HG02588 (cell line): ENCODE results near the gene RPP25L.

Experiments
- ATAC-seq: cut with Tn5 transposase; IDR thresholded peaks from one replicate; pipeline ENCODE4 v1.9.1; 2021; ENCODE audit warnings: mild to moderate bottlenecking, moderate library complexity; ENCODE audit not compliant: unreplicated experiment

Gene RPP25L

DNA sequence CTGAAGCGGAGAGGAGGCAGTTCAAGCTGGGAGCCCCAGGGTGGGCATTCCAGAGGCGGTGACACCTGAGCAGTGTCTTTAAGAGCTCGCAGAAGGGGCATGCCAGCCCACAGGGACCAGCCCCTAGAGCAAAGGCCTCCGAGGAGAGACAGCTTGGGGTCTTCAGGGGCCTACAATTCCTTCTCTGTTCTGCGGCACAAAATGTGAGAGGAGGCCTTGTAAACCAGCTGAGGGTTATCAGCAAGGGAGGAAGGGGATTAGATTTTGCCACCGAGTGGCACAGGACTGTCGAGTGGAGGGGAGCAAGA is 26.2 kb upstream of the RPP25L start:
- no peak for ATAC-seq

DNA sequence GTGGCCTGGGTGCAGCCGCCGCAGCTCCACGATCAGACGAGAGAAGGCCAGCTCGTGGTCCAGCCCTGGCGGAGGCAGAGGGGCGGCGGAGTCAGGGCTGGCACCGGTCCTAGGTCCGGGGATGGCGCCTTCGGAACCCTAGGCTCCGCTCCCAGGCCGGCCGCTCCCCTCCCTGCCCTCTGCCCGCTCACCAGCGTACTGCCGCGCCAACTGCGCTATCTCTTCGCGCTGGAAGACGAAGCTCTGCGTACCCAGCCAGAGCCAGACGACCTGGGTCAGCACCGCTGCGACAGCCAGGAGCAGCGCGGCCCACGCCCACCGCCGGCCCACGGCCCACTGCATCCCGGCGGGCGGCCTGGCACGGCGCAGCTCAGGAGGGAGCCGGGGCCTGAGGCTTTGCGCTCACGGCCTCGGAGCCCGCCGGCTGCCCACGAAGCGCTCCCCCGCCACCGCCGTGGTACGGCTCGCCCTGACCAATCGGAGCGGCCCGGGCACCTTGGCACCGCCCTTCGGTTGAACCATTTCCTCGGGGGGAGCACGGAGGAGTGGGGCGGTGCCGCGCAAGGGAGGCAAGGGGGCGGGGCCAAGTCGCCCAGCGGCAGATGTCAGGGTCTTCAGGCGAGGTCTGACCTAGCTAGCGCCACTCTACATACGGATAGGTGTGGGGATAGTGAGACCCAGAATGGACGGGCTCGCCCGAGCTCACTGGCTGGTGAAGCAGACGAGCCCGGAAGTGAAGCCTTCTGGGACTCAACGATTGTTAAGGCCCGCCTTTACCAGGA is 25.6 kb upstream of the RPP25L start, which contains the start of gene SIGMAR1:
SIGMAR1 (minus strand) TSS at position 432 of the 782 bp plus-strand sequence; CDS start at position 342, 90 bp downstream.
- ATAC-seq = peak; percentile 90

DNA sequence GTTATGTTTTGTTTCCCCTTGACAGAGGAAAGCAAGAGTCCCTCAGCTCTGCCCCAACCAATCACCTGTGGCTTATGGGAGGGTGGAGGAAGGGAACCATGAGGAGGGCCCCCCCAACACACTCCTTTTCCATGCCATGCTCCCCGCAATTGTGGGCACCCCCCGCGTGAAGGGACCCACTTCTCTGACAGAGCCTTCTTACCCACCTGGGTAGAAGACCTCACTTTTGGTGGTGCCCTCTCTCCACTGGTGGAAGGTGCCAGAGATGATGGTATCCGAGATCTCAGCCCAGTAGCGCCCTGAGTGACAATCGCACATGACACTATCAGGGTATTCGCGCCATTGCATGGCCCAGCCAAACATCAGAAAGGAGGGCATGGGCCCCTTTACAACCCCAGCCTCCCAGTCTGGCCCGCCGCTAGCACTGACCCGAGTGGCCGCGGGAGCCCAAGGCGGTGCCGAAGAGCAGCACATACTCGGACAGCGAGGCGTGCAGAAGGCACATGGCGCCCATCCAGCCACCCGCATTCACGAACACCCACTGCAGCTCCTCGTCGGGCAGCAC is 25.0 kb upstream of the RPP25L start:
- ATAC-seq = no peak

DNA sequence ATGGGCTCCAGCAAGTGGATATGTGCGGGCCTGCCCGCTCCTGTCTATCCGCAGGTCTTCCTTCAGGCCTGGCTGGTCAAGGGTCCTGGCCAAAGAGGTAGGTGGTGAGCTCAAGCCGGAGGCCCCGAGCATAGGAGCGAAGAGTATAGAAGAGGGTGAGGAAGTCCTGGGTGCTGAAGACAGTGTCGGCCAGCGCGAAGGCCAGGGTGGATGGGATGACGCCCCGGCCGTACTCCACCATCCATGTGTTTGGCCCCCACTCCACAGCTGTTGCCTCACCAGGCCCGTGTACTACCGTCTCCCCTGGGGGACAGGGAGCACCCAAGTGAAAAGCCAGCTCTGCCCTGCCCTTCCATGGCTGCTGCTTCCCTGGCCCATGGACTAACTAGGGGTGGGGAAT is 23.7 kb upstream of the RPP25L start:
- ATAC-seq = no peak

DNA sequence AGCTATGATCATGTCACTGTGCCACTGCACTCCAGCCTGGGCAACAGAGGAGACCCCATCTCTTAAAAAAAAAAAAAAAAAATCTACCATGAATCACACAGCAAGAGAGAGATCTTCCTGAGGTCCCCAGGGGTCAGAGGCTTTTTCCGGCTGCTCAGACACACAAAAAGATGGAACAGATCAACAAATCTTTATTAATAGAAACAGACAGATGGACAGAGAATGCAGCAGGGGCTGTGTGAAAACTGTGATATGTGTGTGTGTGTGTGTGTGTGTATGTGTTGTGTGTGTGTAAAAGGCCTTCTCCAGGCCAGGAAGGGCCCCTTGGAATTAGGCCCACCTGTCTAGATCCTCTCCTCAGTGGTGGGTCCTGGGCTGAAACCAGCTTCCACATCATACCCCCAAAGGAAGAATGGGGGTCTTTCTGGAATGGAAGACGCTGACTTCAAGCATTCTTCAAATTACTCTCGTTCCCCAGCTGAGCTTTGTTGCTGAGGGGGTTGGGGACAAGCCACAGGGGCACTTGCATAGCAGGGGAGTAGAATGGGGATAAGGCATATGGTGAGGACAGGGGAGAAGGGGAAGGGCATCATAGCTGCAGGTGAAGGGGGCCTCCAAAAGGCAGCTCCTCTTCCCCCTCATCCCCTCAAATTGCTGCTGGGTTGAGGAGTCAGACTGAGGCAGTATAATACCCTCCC is 22.8 kb upstream of the RPP25L start:
- no peak for ATAC-seq

DNA sequence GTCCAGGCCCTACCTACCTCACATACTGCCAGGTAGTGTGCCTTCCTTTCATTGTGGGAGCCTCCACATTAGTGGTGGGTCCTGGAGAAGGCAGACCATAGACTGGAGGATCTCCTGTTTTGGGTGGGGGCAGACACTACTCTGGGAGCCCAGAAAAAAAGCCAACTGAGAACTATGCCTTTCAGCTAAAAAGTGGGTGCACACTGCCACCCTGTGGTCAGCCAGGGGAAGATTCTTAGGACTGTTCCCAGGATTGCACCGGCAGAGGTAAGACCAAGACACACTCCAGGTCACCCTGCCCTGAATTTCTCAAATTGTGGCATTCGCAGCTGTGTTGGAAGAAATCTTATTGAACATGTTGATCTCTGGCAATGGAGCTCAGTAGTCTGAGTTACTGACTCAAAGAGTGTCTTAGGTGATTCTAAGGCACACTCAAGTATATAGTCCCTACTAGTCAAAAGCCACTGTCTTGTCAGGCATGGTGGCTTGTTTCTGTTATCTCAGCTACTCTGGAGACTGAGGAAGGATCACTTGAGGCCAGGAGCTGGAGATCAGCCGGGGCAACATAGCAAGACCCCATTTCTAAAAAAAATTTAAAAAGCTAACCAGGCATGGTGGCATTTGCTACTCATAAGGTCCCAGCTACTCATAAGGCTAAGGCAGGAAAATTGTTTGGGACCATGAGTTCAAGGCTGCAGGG is 22.1 kb upstream of the RPP25L start:
- no peak for ATAC-seq

DNA sequence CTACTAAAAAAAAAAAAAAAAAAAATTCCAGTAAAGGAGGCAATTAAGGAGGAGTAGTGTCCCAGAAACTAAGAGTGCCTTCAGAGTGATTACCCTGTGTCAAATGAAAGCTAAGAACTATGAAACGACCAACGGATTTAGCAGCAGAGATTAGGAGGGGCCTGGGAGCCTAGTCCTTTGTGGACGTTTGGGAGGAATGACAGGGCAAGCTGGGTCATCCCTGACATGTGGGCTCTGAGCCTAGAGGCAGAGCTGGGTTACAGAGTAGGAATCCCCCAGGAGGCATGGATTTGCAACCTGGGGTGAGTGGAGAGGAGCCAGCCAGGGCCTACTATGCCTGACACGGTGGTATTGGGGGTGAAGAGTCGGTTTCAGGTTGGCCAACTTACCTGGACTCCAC is 21.3 kb upstream of the RPP25L start:
- ATAC-seq = no peak

DNA sequence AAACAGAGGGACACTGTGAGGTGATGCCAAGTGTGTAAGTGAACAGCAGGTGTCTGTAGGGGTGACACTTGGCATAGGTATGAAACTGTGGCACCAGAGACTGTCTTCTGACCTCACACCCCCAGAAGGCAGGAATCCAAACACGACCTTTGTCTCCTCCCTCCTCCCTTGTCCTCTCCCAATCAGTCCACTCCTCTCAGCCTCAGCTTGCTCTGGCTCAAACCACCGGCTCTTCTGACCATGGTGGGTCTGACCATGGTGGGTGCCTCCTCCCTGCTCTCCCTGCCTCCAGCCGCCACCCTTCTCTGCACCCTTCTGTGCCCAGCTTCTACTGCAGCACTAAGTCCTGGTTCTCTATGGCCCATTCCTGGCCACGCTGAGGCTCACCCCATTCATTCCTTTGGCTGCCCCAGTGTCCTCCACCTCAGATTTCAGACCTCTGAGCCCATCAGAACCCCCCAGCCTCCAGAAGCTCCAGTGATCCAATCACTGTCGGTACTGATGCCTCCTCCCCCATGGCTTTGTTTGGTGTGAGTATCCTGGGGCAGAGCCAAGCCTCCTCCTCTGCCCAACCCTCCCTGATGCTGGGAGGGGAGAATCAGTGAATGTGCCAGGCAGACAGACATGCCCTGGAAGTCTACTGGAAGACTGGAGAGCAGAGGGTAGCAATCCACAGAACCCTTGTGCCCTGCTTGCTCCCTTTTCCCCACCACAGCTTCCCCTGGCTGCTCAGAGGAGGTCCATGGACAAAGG is 18.7 kb upstream of the RPP25L start:
- no peak for ATAC-seq

DNA sequence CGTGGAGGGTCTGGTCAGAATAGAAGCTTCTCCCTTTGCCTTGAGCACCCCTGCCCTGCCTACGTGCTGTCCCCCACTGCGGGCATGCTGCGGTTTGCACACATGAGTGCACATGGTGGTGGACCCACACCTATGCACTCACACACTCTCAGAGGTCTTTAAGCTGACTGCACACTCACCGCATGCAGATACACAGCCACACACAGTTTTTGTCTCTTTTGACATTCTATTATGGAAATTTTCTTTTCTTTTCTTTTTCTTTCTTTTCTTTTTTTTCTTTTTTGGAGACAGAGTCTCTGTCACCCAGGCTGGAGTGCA is 17.6 kb upstream of the RPP25L start:
- ATAC-seq = no peak

DNA sequence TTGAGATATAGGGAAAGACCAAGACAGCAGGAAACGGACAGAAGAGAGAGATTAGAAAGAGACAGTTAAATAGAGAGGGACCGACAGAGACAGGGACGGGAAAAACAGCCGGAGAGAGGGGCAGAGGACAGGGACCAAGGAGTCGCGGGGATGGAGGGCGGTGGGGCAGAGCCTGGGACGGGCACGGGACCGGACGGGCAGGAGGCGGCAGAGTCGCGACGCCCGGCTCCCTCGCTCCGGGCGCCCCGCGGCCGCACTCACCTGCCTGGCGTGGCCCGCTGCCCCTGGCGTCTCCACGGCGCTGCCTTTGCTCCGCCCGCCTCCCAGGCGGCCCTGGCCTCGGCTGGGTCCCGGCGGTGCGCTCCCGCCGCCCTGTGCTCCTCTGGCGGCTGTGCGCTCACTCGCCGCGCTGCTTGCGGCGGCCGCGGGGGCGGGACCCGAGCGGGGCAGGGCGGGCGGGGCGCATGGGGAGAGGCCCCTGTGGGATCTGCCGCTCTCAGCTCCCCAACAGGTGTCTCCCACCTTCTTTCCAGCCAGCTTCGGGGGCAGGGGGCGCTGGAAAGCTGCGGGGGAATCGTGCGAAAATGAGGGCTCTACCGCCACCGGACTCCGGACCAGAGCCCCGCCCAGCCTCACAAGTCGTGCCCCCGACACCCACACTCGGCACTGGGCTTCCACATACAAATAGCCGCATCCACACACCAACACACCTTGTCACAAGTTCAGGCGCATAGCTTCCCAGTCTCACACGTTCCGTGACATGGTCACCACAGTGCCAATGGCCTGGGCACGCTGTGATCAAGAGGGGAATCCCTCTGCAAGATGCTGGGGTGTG is 17.0 kb upstream of the RPP25L start, which contains the start of gene ARID3C:
ARID3C (minus strand) TSS at position 411 of the 835 bp plus-strand sequence. CDS start 1,052 bp downstream, outside the sequence.
- ATAC-seq = no peak

DNA sequence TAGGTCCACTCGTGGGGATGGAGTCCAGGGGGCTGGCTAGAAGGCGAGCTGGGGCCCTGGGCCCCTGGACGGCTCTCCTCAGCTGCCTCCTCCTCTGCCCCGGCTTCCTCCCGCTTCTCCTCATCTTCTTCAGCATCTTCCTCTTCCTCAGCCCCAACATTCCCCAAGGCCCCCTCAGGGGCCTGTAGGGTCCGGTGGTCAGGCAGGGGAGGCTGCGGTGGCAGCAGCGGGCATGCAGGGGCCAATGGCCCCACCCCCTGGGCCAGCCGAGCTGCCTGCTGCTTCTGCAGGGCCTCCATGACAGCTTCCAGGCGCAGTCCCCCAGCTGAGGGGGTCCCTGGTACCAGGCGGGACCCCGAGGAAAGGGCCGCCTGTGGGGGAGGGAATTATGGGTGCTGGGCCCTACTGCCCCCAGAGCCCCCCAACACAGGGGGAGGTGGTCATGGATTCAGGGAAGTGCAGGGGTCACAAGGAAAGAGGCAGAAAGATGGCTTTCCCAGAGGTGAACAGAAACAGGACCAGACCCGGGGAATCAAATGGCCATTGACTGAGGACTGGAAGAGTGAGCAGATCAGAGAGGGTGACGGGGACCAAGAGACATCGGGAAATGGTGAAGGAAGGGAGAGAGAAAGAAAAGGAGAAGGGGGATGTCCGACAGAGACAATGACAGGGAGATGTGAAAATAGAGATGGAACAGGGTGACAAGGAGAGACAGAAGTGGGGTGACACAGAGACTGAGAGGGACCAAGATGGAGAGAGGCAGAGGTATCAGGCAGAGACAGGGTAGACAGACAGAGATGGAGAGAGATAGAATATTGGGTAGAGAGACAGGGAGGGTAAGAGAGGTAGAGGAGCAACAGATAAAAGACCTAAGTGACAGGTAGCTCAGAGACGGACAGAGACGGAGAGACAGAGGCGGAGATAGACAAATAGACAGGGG is 16.1 kb upstream of the RPP25L start:
- ATAC-seq = no peak

DNA sequence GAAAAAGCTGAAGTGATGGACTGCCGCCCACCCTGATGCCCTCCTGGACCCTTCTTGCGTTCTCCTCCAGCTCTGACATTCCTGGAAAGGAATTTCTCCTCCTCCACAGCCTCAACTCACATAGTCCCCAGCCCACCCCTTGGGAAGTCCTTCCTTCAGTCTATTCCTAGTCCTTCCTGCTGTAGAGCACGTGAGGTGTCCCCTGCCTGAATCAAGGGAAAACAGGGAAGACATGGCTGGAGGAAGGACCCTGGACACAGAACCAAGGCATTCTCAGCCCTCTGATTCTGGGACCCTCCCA is 13.2 kb upstream of the RPP25L start:
- no peak for ATAC-seq

DNA sequence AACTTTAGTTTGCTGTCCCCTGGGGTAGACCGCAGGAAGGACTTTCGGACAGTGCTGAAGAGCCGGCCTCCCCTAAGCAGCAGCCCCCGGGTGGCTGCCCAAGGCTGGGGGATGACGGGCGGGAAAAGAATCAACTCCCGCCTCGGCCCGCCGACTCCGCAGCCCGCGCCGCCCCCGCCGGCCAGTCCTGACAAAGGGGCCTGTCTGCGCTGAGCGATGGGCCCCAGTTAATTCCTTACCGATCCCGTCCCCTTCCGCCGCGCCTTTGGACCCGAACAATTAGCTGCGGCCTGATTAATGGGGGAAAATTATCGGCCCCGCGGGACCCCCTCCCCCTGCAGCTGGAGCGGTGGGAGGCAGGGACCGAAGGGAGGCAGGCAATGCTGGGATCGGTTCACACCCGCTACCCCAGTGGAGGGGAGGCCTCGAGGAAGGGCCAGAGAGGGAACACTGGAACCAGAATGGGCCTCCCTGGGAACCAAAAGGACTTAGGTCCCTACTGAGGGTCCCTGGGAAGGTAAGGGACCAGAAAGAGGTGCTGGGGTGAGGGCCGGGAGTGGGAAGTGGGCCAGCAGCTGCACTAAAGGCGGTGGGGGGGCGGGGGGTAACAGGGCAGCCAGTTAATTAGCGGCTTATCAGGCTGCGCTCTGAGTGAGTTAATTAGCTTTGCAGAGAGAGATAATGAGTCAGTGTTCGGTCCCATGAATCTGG is 12.7 kb upstream of the RPP25L start:
- ATAC-seq = no peak

DNA sequence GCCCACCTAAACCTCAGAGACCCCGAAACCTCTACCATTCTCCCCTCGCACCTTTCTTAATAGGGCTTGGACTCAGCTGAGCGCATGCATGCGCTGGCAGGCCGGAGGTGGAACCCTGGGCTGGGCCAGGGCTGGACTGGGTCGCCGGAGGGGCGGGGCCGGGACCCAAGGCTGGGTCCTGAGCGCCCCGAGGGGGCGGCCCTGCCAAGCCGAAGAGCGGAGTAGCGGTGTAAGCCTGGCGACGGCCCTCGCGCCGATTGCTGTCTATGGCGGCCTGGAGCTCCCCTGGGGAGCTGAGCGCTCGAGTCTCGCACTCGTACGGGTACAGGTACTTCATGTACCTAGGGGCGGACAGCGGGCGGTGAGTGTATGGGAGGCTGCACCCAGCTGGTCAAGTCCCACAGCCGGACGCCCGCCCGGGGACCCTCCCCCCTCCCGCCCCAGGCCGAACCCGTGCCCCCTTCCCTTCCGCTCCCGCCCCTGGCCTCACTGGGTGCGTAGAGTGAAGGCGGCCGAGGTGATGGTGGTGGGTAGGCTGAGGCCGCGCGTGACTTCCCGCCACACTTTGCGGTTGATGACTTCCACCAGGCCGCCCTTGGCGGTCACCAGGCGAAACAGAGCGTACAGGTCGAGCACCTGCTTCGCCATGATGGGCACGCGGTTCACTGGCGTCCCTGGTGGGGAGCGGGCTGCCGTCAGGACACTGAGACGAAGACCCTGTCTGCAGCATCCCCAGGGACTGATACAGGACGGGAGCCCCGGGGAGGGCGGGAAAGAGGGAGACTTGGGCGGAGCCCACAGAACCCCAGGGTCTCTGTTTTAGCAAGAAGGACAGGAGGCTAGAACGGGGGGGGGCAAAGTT is 11.7 kb upstream of the RPP25L start:
- ATAC-seq = no peak

DNA sequence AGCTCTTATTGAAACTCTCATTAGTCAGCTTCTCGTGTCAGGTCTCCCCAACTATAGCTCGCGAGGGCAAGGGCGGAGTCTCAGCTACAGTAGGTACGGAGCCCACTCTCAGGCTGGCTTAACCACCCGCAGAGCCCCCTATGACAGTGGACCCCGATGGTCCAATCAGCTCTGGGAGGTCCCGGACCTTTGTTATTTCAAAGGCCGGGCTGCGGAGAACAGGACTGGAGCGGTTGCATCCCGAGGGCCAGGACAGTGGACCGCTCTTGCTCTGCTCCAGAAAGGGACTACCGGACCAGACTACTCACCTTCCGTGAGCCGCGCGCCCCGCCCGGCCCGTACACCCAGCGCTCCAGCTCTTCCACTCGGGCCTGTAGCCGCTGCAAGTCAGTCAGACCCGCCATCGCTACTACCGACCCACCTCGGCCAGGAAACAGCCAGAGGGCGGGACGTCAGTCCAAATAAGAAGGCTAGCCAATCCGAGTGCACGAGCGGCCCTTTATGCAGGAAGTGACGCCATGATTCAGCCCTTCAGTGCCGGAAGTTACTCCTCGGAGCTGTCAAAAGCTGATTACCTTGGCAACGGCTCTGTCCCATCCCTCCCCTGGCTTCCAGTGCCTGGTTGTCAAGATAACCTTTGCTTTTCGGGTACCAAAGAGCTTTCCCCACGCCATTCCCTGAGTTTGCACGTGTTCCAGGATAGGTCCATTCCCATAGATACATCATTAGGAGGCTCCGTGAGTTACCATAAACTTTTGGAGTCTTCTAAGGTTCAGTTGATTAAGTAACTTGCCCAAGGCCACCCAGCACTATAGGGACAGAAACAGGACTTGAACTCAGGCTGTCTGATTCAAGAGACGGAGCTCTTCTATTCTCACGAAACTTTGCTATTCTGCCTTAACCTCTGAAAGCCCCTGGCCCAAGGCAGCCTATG is 8.4 kb upstream of the RPP25L start, which contains the start of gene DCTN3:
DCTN3 (minus strand) TSS at position 435 of the 934 bp plus-strand sequence; CDS start at position 404, 31 bp downstream.
- peak; percentile 98 for ATAC-seq

DNA sequence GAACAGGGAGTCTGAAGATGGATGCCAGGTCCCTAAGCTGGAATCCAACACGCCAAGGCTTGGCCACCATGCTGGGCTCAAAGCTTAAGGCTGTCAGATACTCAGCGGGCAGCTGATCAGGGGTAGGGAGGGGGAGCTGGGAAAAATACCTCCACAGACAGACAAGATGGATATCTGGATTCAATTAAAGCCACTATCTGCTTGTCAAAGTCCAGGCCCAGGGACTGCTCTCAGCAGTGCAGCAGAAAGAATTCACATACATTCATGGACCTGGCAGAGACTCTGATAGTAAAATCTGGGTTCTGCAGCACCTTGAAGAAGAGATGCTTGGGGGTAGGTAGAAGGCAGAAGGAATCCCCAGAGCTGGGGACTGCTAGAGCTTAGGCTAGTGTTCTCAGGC is 3.2 kb upstream of the RPP25L start:
- ATAC-seq = no peak
